HG02571 (cell line): Measurements from ENCODE around the gene GPHA2.

Source experiments
- ATAC-seq: cut with Tn5 transposase; IDR thresholded peaks from one replicate; pipeline ENCODE4 v1.9.1; 2021; ENCODE audit warnings: mild to moderate bottlenecking, moderate library complexity; ENCODE audit not compliant: unreplicated experiment

GPHA2 gene

DNA sequence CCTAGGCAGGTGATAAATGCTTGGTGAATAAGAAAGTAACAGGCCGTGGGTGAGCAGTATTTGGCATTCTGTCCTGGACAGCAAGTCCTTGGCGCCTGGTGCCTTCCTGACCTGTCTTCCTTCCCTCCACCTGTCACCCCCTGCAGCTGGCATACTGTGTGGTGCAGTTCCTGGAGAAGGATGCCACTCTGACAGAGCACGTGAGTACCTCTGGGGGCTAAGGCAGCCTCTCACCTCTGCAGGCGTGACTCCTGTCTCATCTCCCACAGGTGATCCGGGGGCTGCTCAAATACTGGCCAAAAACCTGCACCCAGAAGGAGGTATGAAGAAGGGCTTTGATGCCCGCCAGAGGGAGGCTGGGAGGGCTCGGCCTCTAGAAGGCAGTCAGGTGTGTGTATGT is 4.4 kb downstream of the GPHA2 start:
- no peak for ATAC-seq

DNA sequence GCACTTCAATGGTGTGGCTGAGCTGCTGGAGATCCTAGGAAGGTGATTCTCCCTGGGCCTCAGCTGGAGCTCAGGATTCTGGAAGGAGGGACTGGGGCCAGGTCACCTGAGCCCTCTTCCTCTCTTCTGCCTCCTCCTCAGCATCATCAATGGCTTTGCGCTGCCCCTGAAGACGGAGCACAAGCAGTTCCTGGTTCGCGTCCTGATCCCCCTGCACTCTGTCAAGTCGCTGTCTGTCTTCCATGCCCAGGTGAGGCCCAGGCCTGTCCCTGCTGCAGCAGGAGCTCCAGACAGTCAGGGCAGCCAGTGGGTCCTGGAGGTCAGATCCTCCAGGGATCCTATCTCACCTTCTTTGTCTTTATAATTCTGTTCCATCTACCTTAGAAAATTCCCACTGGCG is 5.4 kb downstream of the GPHA2 start:
- no peak for ATAC-seq

DNA sequence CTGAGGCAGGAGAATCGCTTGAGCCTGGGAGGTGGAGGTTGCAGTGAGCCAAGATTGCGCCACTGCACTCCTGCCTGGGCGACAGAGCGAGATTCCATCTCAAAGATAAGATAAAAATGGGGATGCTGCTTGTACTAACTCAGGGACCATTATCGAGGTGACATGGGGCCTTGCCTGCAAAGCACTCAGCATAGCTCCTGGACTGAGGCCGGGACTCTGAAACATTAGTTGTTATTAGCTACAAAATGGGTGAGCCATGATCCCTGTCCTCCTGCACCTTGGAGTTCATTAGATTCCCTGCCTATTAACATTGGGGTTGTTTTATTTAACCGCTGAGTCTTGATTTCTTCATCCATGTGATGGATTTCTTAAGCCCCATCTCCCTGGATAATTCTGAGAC is 6.1 kb downstream of the GPHA2 start:
- ATAC-seq = no peak

DNA sequence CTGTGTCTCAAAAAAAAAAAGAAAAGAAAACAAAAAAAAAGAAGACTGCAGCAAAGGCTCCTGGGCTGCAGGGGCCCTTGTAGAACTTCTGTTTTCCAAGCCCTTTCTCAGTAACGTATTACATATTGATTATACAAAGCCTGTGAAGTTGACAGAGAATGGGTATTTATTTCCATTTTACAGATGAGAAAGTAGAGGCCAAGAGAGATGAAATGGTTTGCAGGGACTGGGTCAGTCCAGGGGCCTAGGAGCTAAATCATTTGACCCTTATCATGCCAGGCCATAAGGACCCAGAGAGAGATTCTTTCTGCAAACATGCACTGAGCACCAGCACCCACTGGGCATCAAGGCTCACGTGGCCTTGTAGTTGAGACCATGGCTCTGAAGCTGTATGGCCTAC is 6.7 kb downstream of the GPHA2 start:
- no peak for ATAC-seq

DNA sequence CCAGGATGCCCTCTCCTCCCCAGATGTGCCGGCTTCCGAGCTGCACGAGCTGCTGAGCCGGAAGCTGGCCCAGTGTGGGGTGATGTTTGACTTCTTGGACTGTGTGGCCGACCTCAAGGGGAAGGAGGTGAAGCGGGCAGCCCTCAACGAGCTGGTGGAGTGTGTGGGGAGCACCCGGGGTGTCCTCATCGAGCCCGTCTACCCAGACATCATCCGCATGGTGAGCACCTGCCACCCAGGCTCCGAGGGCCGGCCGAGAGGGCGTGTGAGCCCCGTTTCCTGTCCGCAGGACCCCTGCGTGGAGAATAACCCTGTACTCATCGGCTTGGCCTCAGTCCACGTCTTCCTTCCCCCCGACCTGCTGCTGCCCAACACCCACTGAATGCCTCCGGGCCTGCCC is 9.0 kb downstream of the GPHA2 start:
- ATAC-seq = no peak

DNA sequence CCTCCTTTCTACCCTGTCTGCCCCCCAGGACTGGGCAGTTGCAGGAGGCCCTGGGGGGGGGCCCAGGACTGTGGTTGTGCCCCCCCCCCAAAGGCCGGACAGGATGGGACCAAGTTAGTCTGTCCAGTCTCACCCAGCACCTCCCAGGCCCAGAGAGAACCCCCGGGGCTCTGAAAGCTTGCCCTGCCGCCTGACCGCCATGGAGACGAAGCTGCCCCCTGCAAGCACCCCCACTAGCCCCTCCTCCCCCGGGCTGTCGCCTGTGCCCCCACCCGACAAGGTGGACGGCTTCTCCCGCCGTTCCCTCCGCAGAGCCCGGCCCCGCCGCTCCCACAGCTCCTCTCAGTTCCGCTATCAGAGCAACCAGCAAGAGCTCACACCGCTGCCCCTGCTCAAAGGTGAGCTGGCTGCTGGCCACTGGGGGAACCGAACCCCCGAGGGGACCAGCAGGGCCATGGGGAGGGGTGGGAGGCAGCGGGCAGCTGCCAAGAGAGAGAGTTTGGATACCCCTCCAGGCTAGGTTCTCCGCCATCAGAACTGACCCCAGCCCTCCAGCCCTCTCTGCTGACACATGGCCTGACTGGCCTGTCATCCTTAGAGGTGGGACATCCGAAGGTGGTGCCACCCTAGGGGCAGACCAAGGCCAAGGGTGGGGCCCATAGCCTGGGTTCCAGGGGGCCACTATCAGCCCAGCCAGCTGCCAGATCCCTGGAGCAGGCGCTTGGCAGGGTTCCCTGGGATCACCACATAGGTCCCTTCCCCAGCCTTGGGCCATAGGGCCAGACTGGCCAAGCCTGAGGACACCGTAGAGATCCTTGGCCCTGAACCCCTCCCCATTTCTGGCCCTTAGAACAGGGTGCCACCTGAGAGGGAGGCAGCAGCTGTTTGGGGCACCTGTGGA is 9.9 kb downstream of the GPHA2 start:
- no peak for ATAC-seq

DNA sequence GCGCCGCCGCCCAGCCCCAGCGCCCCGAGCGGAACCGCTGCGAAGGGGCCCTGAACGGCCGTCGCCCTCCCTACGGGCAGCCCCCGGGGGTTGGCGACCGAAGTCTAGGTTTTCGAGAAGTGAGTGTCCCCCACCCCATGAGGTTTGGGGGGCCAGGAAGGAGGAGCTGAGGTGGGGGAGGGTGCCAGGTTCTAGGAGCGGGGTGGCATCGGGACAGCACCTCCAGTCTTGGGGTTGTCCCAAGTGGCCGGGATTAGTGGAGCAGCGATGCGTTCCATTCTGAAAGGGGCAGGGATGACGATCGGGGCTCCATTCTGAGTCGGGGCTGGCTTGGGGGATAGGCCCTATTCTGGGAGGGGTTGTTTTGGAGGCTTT is 10.8 kb downstream of the GPHA2 start:
- ATAC-seq = no peak

DNA sequence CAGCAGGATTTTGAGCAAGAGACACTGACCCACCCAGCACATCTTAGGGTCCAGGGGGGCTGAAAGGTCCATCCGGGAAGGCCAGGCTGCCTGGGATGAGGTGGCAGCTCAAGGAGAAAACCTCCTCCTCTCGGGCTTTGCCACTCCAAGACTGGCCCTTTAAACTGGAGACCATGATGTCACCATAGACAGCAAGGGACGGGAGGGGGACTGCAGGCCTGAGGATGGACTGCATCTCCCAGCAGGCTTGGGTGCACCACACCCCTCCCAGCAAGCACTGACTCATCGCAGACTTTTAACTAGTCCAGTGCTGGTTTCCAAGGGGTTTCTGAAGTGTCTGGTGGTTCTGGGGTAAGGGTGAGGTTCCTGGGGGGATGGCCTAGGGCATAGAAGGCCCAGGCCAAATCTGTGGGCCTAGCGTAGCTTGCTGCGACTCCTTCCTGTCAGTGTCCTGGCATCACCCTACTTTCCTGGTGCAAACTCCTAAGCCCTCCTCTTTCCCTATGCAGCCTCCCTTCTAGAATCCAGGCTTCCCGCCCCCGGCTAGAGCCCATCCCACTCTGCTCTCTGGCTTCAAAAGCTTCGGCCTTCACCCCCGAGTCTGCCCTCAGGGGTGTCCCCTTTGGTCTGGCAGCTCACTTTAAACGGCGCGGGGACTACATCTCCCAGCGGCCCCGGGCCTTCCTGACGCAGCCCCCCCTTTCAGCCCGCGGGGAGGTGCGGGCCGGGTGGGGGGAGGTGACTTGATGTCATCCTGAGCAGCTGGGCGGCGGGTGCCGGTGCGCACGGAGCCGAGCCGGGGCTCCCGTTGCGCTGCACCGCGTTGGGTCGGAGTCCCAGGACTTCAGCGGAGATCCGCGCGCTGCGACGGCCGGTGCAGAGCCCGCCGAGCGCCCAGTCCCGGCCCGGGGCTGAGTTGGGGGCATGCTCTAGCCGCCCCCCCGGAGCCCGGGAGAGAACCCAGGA is 11.5 kb downstream of the GPHA2 start, which contains the start of gene PPP2R5B:
TSS of gene PPP2R5B (plus strand) at position 746 of the 966 bp plus-strand sequence. CDS start 1,046 bp downstream, outside the sequence.
- peak; percentile 84 for ATAC-seq

DNA sequence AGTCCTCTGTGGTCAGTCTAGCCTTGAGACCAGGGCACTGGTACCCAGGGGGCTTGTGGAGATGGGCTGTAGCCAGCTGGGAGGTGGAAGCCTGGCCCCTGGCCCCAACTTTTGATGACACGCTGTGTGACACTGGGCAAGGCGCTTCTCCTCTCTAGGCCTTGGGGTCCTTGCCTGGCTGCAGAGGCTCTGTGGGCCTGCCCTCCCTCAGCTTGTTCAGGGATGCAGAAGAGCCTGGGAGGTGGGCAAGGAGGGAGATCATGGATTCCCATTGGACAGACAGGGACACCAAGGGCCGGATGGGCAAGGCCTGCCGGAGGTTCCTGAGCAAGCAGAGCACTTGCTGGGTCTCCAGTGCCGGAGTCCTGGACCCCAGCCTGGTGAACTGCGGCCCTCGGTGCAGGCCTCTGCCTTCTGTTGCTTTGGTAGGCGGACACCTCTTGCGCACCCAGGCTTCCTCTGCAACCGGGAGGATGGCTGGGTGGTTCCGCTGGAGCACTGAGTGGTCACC is 12.5 kb downstream of the GPHA2 start:
- ATAC-seq = no peak

DNA sequence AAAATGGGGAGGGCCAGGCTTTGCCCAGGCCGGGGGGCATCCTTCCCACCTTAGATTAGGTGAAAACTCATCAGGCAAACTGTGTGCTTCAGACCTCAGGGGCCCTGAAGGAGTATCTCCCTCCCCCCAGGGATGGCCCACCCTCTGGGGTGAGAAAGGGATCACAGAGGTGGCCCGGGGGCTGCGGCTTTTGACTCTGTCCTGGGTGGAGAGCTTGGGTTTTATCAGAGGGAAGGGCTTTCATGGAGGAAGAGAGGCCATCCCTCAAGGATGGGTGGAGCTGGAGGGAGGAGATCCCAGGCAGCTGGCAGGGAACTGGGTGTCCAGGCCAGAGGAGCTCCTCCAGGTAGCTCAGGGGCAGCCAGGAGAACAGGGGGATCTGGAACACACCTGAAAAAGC is 14.3 kb downstream of the GPHA2 start:
- ATAC-seq = no peak

DNA sequence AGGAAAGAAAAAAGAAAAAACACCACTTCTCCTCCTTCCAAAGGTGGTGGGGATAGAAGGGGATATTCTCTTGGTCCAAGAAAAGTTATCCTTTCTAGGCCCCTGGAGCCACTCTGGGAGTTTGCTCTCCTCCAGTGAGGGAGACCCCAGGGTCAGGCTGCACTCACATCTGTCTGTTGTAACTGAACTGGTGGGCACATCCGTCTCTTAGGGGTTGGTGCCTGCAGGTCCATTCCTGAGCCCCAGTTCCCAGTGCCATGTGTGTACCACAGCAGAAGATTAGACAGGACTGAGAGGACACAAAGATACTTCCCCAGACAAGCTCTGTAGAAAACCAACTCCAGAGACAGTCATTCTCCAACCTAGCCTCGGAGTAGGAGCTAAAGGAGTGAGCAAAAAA is 15.6 kb downstream of the GPHA2 start:
- no peak for ATAC-seq

DNA sequence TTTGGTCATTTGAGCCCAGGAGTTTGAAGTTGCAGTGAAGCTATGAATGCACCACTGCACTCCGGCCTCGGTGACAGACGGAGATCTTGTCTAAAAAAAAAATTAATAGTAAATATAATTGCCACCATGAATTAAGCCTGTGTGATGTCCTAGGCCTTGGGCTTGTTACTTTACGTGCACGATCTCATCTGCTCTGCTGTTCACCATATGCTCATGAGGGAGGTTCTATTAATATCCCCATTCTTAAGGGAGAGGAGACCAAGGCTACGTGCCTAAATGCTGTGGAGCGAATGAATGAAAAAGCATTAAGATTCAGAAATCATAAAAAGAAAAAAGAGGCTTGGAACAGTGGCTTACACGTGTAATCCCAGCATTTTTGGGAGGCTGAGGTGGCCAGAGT is 16.1 kb downstream of the GPHA2 start:
- ATAC-seq = no peak

DNA sequence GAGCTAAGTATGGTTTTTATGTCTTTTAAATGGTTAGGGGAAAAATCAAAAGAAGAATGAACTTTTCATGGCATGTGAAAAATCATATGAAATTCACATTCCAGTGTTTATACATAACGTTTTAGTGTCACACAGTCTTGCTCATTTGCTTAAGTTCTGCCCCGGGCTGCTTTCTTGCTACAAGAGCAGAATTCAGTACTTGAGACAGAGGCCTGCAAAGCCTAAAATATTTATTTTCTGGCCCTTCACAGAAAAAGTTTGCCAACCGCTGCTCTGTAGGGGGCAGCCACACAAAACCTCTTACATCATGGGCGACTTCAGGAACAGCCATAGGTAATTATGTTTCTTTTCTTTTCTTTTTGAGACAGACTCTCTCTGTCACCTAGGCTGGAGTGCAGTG is 17.7 kb downstream of the GPHA2 start:
- ATAC-seq = no peak

DNA sequence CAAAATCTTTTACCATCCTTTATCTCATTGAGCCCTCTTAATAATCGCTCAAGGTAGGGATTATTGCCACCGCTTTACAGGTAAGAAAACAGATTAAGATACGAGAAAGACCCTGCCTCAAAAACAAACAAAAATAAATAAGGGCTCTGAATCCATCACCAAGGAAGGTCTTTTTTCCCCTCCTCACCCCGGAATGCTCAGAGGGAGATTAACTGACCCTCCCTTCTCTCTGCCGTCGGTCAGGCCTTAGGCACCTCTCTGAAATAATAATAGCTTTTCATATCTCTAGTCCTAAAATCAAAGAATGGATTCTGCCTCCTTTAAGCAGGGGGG is 18.1 kb downstream of the GPHA2 start:
- no peak for ATAC-seq

DNA sequence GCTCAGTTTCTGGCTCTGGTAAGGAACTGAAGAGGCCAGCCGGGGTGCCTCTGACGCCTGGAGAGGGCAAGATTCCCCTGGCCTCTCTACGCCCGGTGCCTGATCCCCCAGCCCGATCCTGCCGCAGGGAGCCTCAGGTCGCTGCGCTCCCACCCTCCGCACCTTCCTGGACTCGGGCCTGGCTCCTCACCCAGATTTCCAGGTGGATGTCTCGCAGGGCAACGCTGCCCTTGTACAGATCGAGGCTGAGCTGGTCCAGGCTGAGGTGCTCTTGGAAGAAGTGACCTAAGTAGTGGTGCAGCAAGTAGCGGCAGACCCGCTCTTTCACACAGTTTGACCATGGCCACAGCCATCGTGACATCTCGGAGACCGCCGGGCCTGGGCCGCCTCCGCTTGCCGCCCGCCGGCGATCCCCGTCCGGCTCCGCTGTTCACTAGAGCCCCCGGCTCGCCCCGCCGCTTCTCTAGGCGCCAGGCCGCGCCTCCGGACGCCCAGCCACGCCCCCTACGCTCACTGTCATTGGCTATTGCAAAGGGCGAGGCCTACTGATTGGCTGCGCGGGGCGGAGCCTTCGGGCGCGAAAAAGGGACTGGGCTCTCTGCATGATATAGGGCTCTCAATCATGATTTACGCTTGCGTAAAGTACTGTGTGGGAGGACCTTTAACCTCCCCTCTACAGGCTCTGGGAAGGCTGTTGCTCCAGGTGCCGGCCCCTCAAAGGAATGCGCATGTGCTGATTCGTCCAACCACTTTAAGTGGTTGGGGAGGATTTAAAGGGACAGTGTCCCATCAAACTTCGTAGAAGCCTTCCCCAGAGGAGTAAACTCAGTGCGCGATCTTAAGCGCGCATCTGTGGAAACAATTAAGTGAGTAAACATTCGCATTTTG is 18.7 kb downstream of the GPHA2 start, which contains the start of gene ATG2A:
TSS of gene ATG2A (minus strand) at position 435 of the 888 bp plus-strand sequence. CDS start at position 361, 74 bp downstream.
- ATAC-seq = peak; percentile 94

DNA sequence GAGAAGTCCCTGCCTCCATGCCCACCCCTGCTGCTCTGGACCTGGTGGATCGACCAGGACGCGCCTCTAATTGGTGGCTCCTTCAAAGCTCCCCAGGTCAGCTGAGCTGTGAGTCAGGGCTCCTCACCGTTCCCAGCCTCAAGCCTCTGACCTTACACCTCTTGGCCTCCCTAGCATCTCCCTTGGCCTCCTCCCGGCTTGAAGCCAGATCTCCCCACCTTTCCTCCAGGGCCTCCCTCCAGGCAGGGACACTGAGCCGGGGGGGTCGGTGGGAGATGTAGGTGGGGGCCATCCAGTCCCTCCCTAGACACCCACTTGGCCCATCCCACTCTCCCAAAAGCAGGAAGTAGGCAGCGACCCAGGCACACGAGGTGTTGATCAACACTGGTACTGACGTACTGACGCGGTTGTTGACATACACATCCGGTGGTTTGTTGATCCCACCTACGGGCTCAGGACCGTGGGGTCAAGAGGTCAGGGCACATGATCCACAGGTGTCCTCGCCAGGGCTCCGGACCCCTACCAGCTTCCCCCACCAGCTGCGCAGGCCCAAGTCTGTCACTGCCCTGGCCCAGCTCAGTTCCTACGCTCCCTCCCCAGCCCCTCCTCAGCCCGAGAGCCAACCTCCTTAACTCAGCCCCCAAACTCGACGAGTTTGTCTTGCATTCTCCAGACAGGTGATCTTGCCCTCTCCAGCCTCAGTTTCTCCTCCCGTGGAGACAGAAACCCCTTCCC is 19.5 kb downstream of the GPHA2 start:
- ATAC-seq = no peak

DNA sequence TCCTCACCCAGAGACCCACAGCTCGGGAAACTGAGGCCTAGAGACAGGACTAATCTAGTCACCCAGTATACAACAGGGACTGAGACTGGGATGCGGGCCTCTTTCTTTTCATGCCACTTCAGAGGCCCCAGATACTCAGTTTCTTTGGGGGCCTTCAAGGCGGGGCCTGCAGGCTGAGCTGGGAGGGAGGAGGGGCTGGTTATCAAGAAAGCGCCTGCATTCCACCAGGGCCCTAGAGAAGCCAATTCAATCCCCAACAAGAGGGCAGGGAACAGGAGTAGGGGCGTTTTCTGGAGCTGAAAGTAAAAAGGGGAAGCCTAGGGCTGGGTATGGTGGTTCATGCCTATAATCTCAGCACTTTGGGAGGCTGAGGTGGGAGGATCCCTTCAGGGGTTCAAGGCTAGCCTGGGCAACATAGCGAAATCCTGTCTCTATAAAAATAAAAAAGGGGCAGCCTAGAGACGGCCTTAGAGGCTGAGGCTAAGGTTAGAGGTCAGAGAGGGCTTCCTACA is 20.3 kb downstream of the GPHA2 start:
- no peak for ATAC-seq

DNA sequence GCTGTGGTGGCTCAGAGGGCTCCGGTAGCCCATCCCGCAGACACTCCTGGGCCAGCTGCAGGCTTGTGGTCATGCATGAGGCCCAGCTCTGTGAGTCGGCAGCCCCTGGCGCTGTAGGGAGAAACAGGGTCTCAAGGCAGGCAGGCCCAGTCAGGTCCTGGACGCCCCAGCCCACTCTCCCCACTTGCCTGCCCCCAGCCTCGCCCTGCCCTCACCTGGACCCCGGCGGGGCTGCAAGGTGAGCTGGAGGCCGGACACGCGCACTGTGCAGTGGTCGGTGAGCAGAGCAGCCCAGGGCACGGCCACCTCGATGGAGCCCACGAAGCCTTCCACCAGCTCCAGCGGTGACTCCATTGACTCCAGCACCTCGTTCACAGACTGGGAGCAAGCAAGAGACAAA is 21.6 kb downstream of the GPHA2 start:
- ATAC-seq = no peak

DNA sequence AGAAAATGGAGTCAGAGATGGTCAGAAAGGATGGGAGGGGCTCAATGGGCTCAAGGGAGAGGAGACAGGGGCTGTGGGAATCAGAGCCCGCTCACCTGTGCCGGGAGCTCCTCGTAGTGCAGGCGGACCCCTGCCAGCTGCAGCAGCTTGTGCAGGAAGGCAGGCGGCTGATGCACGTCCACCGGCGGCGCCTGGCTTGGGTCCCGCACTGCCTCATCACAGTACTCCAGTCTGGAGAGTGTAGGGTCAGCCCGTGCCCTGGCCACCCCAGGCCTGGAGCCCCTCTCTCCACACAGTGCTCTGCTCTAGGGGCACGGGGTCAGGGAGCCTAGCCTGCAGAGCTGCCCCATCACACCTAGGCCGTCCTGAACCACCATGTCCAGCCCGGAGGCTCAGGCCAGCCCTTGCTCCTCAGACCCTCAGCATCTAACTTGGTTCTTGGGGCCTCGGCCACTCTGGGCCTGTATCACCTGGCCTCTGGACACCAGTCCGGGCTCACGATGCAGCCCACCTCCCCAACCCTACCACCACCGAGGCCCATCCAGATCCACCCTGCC is 22.4 kb downstream of the GPHA2 start:
- ATAC-seq = no peak
